ENCODE results near the gene UNC5B. TPM values are rescaled to one million over a fixed set of nuclear protein-coding genes. Genes with fewer than 3 reads are reported as not detected.

Gene UNC5B
- total RNA-seq, 2 donors from 2014 or later, result not detected

Other genes starting within 250 kb of the UNC5B start
- 1 to 10 TPM; 3.2 to 3.3 TPM for gene SLC29A3, start 106.7 kb downstream of the UNC5B start, total RNA-seq
- 1 to 10 TPM; 8.1 to 9.0 TPM for gene CDH23, start 184.3 kb downstream of the UNC5B start, total RNA-seq

Data from T-helper 17 cell (primary cell).